HepG2 (cell line): ENCODE results near the gene ARHGEF6.

Experiments
- CBX5 ChIP-seq: sonication (generic); formaldehyde crosslinking; IDR thresholded peaks from 2 replicates; pipeline ENCODE4 v1.4.0; 2020; ENCODE audit warnings: missing genetic modification reagents, borderline replicate concordance
- CTCF ChIP-seq: sonication (generic); formaldehyde crosslinking; IDR thresholded peaks from 2 replicates; pipeline ENCODE4 v1.5.0; 2020; ENCODE audit warnings: mild to moderate bottlenecking, missing genetic modification reagents, moderate library complexity
- EZH2 ChIP-seq: conservative IDR thresholded peaks from 2 replicates; pipeline ENCODE4 v1.6.1; 2012; ENCODE audit warnings: mild to moderate bottlenecking, low read depth, low read length, moderate library complexity
- KAT7 ChIP-seq: IDR thresholded peaks from 2 replicates; pipeline ENCODE4 v1.6.1; 2018; ENCODE audit warnings: borderline replicate concordance, missing compliant biosample characterization

GRCh38 chrX:136781180-136781797 is 557 bp upstream of the ARHGEF6 start:
- TF ChIP-seq KAT7 (CRISPR knock-in tag) (no peak), CTCF (CRISPR knock-in tag) (no peak), EZH2 (no peak), CBX5 (CRISPR knock-in tag) (no peak)
